NCI-H187 treated with DMSO at 0.1 percent for 48 hours (cell line): Measurements from ENCODE around the gene AASS.

Experiments used
- DNase-seq: peaks from one replicate; lab custom pipeline; 2025; lab: John Stamatoyannopoulos, UW

AASS gene

GRCh38 chr7:122118757-122119156 lies 25.3 kb downstream of the AASS start:
- DNase-seq: no peak

DNA sequence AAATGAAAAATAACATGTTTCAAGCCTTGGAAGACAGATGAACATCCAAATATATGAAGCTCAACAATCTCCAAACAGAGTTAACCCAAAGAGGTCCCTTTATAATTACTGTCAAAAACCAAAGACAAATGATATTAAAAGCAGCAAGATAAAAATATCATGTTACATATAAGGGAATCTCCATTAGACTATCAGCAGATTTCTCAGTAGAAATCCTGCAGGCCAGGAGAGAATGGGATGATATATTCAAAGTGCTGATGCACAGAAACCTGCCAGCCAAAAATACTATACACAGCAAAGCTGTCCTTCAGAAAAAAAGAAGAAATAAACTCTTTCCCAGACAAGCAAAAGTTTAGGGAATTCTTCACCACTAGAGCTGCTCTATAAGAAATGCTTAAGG lies 41.0 kb downstream of the AASS start:
- DNase-seq: no peak

- no peak for DNase-seq
These were observed 44.0 kb downstream of the AASS start for GRCh38 chr7:122100021-122100420.

DNA sequence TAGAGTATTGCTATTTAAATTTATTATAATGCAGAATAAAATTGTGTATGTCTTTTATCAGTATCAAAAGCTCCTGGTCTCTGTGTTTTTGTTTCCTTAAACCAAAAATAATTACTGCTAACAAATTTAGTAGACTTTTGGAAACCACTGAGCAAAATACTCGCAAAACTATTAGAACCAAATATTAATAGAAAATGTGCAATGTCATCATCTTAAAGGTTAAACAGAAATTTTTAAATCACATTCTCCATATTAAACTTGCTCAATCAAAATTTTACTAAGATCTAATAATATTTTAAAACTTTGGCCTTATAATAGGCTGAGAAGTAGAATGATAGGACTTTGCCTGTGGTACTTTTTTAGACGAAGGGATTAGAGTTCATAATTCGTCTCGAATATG lies 48.4 kb downstream of the AASS start:
- no peak for DNase-seq

DNA sequence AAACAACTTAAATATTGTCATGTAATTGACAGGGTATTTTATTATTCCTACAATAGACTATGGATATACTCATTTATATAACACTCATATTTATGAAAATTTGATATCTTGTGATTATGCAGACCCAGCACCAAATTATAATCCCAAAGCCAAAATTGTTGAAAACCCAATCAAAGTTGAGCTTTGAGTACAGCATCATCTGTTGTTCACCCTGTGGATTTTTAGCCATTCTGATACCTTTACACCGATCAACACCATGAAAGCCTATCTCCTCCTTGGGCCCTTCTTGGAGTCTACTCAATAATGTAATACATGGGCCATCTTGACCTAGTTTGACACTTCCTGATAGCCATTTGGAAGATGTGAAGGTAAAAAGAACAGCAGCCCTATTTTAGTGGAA lies 49.5 kb downstream of the AASS start:
- no peak for DNase-seq

- no peak for DNase-seq
These were observed 50.9 kb downstream of the AASS start for GRCh38 chr7:122092964-122093797.

DNA sequence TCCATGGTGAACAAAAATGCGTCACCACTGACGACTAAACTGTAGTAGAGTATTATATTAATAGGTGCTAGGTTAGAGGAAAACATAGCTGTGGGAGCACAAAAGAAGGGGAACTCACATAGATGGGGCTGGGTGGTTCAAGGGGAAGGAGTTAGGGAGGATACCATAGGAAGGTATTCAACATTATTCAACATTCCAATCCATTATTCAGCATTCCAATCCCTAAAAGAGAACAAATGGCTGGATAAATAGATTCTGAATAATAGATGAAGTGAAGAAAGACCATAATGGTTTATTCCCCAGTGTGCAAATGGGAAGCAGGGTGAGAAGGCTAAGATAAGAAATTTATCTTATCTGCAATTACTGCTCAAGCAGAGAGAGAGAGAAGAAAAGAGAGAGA lies 61.4 kb downstream of the AASS start:
- DNase-seq: no peak

- no peak for DNase-seq
These were observed 61.9 kb downstream of the AASS start for GRCh38 chr7:122082160-122082559.

GRCh38 chr7:122073635-122074034 lies 70.4 kb downstream of the AASS start:
- DNase-seq: no peak

- DNase-seq: no peak
These were observed 71.0 kb downstream of the AASS start for GRCh38 chr7:122072924-122073599.

DNA sequence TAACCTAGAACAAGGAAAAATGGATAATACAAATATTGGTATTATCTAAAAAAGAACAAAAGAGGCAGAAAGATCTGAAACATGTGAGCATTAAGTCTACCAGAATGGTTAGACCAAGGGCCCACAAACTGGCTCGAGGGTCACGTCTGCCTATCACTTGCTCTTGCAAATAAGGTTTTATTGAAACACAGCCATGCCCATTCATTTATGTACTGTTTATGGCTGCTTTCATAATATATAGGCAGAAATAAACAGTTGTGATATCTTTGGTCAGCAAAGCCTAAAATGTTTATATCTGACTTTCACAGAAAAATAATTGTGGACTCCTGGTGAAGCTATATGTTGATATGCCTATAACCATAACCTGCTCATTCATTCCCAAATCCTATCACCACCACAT lies 71.8 kb downstream of the AASS start:
- DNase-seq: no peak

- no peak for DNase-seq
These were observed 73.2 kb downstream of the AASS start for GRCh38 chr7:122070834-122071233.

GRCh38 chr7:122070062-122070461 lies 74.0 kb downstream of the AASS start:
- DNase-seq: no peak

DNA sequence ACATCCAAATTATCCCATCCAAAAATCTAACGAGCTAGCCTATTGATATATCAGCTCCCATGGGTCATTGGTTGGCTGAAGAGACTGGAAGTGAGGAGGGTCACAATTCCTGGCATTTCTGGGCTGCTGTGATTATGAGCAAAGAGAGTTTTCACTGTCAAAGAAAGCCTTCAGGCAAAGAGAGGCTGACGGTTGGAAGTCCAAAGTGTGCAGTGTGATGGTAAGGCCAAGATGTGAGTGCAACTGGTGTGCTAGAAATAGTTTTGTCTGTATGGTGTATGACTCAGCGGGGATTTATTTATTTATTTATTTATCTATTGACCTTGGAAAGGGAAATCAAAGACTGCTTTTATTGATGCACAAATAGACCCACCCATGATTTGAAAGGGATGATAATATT lies 75.0 kb downstream of the AASS start:
- DNase-seq: no peak

DNA sequence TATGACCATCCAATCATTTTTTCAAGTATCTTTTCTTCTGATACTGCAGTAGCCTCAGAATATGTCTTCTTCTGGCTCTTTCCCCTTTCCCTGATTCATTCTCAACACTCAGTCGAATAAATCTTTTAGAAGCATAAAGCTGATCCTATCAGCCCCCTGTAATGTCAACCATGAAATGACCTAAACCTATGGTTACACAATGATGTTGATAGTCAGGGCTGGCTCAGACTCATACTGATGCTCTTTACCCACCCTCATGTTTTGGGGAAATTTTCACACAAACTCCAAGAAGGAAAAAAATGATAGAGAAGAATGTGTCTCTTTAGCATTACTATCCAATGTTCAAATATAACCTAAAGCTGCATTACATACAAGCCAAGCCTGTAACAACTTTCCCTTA lies 76.0 kb downstream of the AASS start:
- DNase-seq: no peak

GRCh38 chr7:122067077-122067476 lies 77.0 kb downstream of the AASS start:
- no peak for DNase-seq

- no peak for DNase-seq
These were observed 79.1 kb downstream of the AASS start for GRCh38 chr7:122064971-122065370.

- no peak for DNase-seq
These were observed 80.9 kb downstream of the AASS start for GRCh38 chr7:122063146-122063545.

- no peak for DNase-seq
These were observed 84.5 kb downstream of the AASS start for GRCh38 chr7:122059542-122059941.

DNA sequence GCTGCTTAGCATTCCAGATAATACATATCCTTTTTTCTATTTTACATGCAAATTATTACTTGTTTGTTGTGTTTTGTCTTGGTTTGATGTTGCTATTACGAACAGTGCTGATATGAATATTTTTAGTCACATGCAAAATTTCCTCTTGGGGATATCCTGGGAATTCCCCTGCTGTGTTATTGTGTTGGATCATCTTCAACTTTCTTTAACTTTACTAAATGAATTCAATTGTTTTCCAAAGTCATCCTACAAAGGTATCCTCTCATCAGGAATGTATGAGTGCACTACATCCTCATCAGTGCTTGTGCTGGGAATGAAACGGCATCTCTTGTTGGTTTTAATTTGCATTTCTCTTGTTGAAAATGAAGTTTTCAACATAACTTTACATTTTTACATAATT lies 87.1 kb downstream of the AASS start:
- DNase-seq: no peak

GRCh38 chr7:122055073-122055472 lies 89.0 kb downstream of the AASS start:
- DNase-seq: no peak

DNA sequence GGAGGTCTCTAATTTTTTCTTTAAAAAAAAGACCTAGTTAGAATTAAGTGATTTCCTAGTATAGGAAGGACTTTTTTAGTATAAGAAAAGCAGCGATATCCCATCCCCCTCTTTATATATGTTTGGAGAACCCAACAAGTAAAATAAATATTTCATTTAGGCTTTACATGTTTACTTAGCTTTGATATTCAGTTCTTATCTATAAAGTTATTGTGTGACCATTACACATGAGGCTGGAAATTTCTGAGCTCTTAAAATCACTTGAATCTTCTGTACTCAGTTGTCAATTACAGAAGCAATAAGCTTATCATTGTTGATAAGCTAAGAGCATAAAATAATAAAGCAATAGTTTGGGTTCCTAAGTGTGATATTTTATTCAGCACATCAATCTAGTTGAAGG lies 89.7 kb downstream of the AASS start:
- DNase-seq: no peak

- no peak for DNase-seq
These were observed 97.6 kb downstream of the AASS start for GRCh38 chr7:122046402-122046801.

- DNase-seq: no peak
These were observed 103.9 kb downstream of the AASS start for GRCh38 chr7:122040147-122040546.
